Stimulated activated naive CD8-positive, alpha-beta T cell treated with anti-CD3 and anti-CD28 coated beads, Interleukin-15, Interleukin-2, amounts not matched to agents 100 U/mL and 50 U/mL, for 24 hours (primary cell): ENCODE measurements around the gene ASTL.
A peak's percentile ranks its signal among the peaks of the same experiment; 100 is the strongest.

Experiments used
- ATAC-seq: fragments of 150-1000 bp; cut with Tn5 transposase; one replicate; pipeline ENCODE4 v1.10.0; 2021
- DNase-seq: peaks from one replicate; pipeline ENCODE4 v3.0.0; 2021

ASTL gene

GRCh38 chr2:96130483-96130882, 7.8 kb downstream of the ASTL start:
- ATAC-seq (no peak), DNase-seq (no peak)

GRCh38 chr2:96129528-96130120, 8.7 kb downstream of the ASTL start:
- DNase-seq (peak; percentile 6), ATAC-seq (no peak)

- no peak for DNase-seq
Measured at GRCh38 chr2:96128456-96128855, 9.8 kb downstream of the ASTL start.

GRCh38 chr2:96124406-96125265, 13.7 kb downstream of the ASTL start:
- no peak for DNase-seq
- no peak for ATAC-seq

More at GRCh38 chr2:96128456-96128855, 9.8 kb downstream of the ASTL start:
- ATAC-seq, result no peak

- ATAC-seq (no peak), DNase-seq (no peak)
Measured at GRCh38 chr2:96123936-96124335, 14.4 kb downstream of the ASTL start.

- DNase-seq (no peak), ATAC-seq (no peak)
Measured at GRCh38 chr2:96123290-96123689, 15.0 kb downstream of the ASTL start.

GRCh38 chr2:96122391-96122790, 15.9 kb downstream of the ASTL start:
- ATAC-seq, result no peak
- DNase-seq, result no peak

GRCh38 chr2:96121414-96121813, 16.9 kb downstream of the ASTL start:
- ATAC-seq (no peak), DNase-seq (no peak)

GRCh38 chr2:96120991-96121390, 17.3 kb downstream of the ASTL start:
- ATAC-seq (no peak), DNase-seq (no peak)

- ATAC-seq (no peak), DNase-seq (no peak)
Measured at GRCh38 chr2:96120091-96120720, 18.1 kb downstream of the ASTL start.

GRCh38 chr2:96119389-96119751, 18.9 kb downstream of the ASTL start:
- DNase-seq (no peak), ATAC-seq (no peak)

GRCh38 chr2:96118698-96119388, 19.5 kb downstream of the ASTL start:
- no peak for ATAC-seq
- DNase-seq, result no peak

- ATAC-seq, result no peak
- no peak for DNase-seq
Measured at GRCh38 chr2:96117701-96118588, 20.4 kb downstream of the ASTL start.

GRCh38 chr2:96116879-96117533, 21.3 kb downstream of the ASTL start:
- peak; percentile 85 for ATAC-seq
- peak; percentile 78 for DNase-seq

GRCh38 chr2:96116424-96116878, 21.9 kb downstream of the ASTL start, which contains the start of gene ADRA2B:
ADRA2B (minus strand) TSS chr2:96116571; CDS start chr2:96116149, 422 bp downstream.
- ATAC-seq, result peak; percentile 45
- DNase-seq, result peak; percentile 78

- ATAC-seq, result no peak
- no peak for DNase-seq
Measured at GRCh38 chr2:96115631-96116423, 22.5 kb downstream of the ASTL start.

- DNase-seq (no peak), ATAC-seq (no peak)
Measured at GRCh38 chr2:96114903-96115581, 23.3 kb downstream of the ASTL start.

GRCh38 chr2:96114546-96114902, 23.8 kb downstream of the ASTL start:
- ATAC-seq, result no peak
- DNase-seq, result no peak

- DNase-seq (no peak), ATAC-seq (no peak)
Measured at GRCh38 chr2:96113951-96114350, 24.4 kb downstream of the ASTL start.

GRCh38 chr2:96113367-96113677, 25.0 kb downstream of the ASTL start:
- ATAC-seq (no peak), DNase-seq (peak; percentile 34)
